ENCODE measurements around the gene MSH3.
"Not testable (repeated sequence)": the region's sequence is repeated elsewhere in the genome, so short reads cannot be mapped to it uniquely, and the experiment has no call there.

Gene MSH3

DNA sequence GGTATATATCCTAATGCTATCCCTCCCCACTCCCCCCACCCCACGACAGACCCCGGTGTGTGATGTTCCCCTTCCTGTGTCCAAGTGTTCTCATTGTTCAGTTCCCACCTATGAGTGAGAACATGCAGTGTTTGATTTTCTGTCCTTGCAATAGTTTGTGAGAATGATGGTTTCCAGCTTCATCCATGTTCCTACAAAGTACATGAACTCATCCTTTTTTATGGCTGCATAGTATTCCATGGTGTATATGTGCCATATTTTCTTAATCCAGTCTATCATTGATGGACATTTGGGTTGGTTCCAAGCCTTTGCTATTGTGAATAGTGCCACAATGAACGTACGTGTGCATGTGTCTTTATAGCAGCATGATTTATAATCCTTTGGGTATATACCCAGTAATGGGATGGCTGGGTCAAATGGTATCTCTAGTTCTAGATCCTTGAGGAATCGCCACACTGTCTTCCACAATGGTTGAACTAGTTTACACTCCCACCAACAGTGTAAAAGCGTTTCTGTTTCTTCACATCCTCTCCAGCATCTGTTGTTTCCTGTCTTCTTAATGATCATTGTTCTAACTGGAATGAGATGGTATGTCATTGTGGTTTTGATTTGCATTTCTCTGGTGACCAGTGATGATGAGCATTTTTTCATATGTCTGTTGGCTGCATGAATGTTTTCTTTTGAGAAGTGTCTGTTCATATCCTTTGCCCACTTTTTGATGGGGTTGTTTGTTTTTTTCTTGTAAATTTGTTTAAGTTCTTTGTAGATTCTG, 186.8 kb downstream of the MSH3 start:
- not testable (repeated sequence) for DNase-seq (ENCODE audit: low read depth in 3 of 3, low spot score in 1 of 3)

DNA sequence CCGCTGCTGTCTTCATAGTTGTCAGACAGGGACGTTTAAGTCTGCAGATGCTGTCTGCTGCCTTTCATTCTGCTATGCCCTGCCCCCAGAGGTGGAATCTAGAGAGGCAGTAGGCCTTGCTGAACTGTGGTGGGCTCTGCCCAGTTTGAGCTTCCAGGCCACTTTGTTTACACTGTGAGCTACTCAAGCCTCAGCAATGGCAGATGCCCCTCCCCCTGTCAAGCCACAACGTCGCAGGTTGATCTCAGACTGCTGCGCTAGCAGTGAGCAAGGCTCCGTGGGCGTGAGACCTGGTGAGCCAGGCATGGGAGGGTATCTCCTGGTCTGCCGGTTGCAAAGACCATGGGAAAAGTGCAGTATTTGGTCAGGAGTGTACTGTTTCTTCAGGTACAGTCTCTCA, 192.0 kb downstream of the MSH3 start:
- not testable (repeated sequence) for DNase-seq (ENCODE audit: low read depth in 3 of 3, low spot score in 1 of 3)

DNA sequence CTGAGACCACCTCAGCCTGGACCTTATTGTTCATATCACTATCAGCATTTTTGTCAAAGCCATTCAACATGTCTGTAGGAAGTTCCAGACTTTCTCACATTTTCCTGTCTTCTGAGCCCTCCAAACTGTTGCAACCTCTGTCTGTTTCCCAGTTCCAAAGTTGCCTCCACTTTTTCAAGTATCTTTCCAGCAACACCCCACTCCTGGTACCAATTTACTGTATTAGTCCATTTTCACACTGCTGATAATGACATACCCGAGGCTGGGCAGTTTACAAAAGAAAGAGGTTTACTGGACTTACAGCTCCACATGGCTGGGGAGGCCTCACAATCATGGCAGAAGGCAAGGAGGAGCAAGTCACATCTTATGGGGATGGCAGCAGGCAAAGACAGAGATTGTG, 195.7 kb downstream of the MSH3 start:
- DNase-seq (ENCODE audit: low read depth in 3 of 3, low spot score in 1 of 3), result not testable (repeated sequence)

DNA sequence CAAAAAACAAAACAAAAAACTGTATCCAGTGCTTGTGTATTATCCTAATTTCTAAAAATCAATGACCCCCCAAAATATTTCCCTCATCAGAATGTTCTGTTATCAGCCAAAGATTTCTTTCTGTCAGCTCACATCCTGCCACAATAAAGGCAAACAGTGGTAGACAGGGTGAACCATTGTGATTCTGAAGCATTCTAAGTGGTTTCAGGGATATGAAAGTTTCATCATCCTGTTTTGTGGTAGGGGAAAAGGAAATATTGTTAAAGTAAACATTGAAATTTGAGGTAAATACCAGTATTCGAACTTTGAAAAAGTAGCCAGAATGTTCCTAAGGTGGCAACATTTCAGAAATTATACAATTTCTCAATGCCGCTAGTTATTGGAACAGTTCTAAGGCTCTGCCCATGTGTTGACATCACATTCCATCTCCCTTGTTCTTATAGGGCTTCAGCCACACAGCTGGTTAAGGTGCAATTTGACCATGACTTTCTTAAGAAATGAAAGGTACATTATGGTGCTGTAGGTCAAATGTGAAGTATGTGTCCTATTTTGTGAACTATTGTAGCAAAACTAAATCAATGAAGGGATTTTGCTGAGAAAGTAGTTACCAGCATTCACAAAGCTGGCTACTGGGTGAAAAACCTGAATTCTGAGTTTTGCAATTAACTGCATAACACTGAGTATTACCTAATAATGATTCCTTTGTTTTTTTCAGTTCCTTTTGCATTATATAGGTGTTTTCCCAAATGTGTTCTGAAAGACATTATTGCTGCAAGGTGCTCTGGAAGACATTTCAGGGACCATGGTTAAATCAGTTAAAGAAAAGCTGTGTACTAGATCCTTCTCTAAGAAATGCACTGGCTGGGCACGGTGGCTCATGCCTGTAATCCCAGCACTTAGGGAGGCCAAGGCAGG, 198.1 kb downstream of the MSH3 start:
- DNase-seq (ENCODE audit: low read depth in 3 of 3, low spot score in 1 of 3), result no peak

DNA sequence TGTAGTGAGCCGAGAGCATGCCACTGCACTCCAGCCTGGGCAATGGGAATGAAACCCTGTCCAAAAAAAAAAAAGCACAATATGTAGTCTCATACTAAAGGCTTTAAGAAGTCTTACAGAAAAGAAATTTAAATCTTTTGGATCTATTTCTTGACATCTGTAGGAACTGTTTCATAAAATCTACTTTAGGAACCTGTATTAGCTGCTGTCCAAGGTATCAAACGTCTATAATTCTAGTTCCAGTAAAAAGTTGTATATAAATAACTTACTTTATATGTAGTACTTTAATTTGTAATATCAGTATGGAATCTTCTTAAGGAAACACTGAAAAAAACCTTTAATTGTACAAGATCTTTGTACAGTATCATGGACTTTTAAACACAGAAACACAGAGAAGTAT, 199.0 kb downstream of the MSH3 start:
- no peak for DNase-seq (ENCODE audit: low read depth in 3 of 3, low spot score in 1 of 3)

DNA sequence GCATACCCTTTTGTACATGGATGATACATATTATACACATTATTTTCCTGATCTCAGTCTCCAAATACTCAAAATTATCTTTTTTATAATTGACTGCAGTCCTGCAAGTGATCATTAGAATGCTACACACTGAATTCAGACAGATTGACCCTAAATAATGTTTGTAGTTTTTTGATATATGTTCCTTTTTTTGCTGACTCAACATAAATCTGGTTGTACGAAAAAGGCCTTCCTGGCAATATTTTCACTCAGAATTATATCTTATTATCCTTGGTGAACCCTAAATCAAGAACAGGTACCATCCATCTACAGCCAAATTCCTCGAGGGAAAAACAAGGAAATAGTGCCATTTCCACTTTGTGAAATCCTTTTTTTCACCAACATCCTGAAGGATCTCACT, 200.1 kb downstream of the MSH3 start:
- no peak for DNase-seq (ENCODE audit: low read depth in 3 of 3, low spot score in 1 of 3)

DNA sequence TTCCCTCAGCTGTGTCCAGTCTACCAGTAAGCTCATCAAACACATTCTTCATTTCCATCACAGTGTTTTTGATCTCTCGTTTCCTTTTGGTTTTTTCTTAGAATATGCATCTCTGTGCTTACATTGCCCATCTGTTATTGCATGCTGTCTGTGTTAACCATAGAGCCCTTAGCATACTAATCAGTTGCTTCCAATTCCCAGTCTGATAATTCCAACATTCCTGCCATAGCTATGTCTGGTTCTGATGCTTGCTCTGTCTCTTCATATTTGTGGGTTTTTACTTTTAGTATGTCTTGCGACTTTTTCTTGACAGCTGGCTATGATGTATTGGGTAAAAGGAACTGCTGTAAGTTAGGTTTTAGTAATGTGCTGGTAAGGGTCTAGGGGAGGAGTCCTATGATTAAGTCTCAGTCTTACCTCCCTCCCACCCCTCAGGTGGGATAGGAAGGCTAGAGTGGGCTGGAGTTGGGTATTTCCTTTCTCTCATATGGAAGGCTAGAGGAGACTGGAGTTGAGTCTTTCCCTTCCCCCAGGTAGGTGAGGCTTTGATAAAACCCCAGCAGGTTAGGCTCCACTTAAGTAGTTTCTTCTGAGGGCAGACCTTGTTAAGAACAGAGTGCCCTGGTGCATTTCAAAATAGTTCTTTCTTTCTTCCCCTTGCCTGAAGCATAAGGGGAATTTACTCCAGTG, 206.6 kb downstream of the MSH3 start:
- no peak for DNase-seq (ENCODE audit: low read depth in 3 of 3, low spot score in 1 of 3)

DNA sequence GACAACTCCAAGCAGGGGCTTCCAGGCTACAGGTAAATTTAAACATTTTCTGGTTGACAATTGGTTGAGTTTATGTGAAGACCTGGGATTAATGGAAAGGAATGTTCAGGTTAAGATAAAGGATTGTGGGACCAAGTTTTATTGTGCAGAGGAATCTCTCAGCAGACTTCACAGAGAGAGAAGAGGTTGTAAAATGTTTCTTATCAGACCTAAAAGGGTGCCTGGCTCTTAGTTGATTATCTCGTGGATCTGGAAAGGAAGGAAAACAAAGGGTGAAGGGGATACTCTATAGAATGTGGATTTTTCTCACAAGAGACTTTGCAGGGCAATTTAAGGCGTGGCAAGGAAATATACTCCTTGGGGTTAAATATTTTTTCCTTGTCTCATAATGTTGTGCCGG, 209.3 kb downstream of the MSH3 start:
- no peak for DNase-seq (ENCODE audit: low read depth in 3 of 3, low spot score in 1 of 3)

DNA sequence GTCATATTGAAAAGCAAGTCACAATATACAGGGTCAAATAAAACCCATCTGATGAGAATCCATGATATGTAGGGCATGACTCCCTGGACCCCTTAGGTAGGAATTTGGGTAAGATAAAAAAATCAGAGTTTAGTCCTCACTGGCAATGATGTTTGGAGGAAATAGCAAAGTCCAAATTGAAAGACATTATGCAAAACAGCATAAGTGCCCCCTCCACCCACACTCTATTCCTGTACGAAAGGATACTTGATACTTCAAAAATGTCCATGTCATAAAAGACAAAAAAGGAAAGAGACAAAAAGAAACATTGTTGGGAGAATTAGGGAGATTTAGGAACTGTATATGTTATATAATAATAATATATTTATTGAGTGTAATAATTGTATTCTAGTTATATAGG, 209.7 kb downstream of the MSH3 start:
- no peak for DNase-seq (ENCODE audit: low read depth in 3 of 3, low spot score in 1 of 3)

DNA sequence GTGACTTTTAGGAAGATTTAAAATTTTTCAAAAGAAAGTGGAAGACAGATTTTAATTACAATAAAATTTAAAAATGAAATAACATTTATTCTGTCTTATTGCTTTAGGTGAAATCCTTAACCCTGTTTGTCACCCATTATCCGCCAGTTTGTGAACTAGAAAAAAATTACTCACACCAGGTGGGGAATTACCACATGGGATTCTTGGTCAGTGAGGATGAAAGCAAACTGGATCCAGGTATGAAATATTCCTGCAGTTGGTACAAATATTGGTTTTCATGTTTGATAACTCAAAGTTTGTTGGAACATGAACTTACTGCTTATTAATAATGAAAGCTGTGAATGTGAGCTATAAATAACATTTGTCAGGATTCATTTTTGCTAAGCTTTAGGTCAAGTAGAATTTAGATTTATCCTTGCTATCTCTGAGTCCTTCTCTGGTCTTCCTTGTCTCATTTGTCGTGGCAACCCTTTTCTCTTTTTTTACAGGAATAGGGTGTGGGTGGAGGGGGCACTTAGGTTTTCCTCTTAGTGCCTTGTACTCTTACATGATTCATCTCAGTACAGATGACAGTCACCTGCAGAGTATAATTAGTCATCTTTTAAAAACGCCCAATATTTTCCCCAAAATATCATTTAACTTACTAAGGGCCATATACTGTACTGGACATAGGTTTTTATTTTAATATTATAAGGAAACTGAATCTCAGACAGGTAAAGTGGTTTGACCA, 210.4 kb downstream of the MSH3 start:
- no peak for DNase-seq (ENCODE audit: low read depth in 3 of 3, low spot score in 1 of 3)

DNA sequence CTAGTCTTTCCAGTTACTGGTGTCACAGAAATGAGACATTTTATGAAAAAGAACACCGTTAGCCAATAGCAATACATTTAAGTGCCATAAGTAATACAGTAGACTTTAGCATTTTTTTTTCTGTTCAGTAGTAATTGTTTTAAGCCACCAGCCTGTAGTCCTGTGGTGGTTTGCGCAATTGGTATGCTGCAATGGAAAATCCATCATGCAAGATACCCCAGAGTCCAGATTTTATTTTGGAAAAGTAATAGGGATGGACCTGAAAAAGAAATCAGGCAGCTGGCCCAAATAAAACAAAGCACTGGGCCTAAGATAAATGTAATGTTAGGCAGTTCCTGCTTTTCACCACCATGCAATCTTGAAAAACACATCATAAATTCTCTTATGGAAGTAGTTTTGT, 211.1 kb downstream of the MSH3 start:
- no peak for DNase-seq (ENCODE audit: low read depth in 3 of 3, low spot score in 1 of 3)

DNA sequence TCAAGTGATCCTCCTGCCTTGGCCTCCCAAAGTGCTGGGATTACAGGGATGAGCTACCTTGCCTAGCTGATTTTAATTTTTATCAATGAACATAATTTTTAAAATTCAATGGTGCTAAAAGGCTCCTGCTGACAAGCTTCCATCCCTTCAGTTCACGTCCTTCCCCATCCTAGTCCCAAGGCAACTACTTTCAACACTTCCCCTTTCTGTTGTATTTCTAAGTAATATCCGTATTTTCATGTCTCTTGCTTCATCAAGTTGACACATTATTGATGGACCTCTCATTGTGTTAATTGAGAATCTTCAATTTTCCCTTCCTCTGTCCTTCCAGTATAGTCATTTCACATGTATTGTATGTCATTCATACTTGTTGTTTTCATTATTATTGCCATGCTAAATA, 211.9 kb downstream of the MSH3 start:
- DNase-seq (ENCODE audit: low read depth in 3 of 3, low spot score in 1 of 3), result no peak

DNA sequence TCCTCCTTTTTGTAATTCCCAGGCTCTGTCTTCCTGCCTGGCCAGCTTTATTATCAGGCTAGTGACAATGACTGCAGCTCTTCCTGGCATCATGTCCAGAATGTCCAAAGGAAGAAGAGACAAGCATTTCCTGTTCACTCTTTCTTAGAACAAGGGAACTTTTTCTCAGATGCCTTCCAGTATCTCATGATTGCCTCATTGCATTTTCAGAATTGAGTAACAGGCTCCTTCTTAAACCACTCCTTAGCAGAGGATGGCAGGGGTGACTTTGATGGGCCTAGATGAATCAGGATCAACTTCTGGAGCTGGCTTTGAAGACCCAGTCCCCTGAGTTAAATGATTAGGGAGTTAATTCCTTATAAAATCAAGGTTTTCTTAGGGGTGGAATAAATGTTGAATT, 212.8 kb downstream of the MSH3 start:
- DNase-seq (ENCODE audit: low read depth in 3 of 3, low spot score in 1 of 3), result no peak

DNA sequence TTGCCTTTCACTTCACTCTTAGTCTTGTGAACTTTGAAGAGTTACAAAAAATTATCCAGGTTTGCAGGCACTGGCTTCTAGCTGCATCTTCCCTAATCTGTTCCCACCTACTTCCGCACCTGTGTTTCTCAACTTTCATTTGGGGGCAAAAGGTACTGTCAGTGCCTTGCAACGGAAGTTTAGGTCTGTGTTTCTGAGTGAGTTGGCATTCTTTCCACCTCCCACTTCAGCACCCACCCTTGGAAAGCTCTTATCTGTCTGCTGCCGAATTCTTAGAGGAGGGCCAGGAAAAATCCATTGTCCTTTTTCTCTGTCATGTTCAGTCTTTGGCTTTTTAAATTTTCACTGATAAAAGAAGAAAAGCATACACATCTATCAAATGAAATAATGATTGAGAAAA, 216.0 kb downstream of the MSH3 start:
- no peak for DNase-seq (ENCODE audit: low read depth in 3 of 3, low spot score in 1 of 3)

DNA sequence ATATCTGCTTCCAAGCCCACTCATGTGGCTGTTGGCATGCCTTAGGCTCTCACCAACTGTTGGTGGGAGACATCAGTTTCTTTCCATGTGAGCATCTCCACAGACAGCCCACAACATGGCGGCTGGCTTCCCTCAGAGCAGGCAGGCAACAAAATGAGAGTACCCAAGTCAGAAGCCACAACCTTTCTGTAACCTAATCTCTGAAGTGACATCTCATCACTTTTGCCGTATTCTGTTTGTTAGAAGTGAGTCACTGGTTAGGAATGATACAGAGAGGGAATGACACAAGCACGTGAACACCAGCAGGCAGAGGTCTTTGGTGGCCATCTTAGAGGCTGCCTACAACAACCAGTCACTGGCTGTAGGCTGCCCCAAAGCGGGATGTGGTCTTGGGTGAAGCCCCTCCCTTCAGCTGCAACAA, 217.1 kb downstream of the MSH3 start:
- no peak for DNase-seq (ENCODE audit: low read depth in 3 of 3, low spot score in 1 of 3)

DNA sequence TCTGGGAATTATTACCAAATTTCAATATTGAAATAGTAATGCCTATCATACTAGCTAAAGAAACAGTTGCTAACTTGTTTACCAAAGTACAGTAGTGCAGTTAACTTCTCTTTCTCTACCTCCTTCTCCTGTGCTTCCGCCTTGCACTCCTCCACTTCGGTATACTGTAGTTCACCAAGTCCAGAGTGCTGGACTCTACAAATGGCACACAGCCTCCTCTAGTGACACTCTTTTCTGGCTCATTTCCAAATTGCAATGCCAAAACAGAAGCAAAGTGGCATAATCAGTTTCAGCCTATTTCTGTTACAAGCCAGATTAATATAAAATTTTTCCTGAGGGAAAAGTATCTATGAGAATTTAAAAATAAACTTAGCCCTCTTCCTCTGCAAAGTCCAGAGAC, 219.7 kb downstream of the MSH3 start:
- DNase-seq (ENCODE audit: low read depth in 3 of 3, low spot score in 1 of 3), result no peak

DNA sequence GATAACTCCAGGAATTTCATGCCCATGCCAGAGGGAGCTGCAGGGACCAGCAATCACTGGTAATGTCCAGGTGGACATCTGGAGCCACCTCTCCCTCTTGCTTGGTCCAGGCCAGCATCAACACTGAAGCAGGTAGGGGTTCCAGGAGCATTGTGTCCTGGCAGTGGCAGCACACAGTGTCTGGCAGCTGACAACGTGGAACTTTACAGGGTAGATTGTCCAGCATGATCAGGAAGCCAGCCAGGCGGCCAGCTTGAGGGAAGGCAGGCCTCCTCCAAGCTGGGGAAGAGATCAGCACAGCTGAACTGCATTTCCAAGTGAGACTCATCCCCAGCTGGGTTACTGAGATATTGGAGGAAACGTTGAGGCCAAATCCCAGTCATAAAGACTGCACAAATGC, 223.1 kb downstream of the MSH3 start:
- DNase-seq (ENCODE audit: low read depth in 3 of 3, low spot score in 1 of 3), result no peak

DNA sequence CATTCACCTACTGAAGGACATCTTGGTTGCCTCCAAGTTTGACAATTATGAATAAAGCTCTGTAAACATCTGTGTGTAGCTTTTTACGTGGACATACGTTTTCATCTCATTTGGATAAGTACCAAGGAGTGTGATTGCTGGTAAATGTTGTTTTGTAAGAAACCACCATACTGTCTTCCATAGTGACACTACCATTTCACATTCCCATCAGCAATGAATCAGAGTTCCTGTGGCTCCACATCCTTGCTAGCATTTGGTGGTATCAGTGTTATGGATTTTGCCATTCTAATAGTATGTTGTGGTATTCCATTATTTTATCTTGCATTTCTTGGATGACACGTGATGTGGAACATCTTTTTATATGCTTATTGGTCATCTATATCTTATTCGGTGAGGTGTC, 227.3 kb downstream of the MSH3 start:
- DNase-seq (ENCODE audit: low read depth in 3 of 3, low spot score in 1 of 3), result no peak

DNA sequence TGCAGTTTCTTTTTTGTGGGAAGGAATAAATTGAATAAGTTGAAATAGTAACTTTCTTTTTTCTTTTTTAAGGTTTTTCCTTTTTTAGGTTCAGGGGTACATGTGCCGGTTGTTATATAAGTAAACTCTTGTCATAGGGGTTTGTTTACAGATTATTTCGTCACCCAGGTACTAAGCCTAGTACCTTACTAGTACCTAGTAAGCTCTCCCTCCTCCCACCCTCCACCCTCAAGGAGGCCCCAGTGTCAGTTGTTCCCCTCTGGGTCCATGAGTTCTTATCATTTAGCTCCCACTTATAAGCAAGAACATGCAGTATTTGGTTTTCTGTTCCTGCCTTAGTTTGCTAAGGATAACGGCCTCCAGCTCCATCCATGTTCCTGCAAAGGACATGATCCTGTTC, 228.9 kb downstream of the MSH3 start:
- DNase-seq (ENCODE audit: low read depth in 3 of 3, low spot score in 1 of 3), result not testable (repeated sequence)

DNA sequence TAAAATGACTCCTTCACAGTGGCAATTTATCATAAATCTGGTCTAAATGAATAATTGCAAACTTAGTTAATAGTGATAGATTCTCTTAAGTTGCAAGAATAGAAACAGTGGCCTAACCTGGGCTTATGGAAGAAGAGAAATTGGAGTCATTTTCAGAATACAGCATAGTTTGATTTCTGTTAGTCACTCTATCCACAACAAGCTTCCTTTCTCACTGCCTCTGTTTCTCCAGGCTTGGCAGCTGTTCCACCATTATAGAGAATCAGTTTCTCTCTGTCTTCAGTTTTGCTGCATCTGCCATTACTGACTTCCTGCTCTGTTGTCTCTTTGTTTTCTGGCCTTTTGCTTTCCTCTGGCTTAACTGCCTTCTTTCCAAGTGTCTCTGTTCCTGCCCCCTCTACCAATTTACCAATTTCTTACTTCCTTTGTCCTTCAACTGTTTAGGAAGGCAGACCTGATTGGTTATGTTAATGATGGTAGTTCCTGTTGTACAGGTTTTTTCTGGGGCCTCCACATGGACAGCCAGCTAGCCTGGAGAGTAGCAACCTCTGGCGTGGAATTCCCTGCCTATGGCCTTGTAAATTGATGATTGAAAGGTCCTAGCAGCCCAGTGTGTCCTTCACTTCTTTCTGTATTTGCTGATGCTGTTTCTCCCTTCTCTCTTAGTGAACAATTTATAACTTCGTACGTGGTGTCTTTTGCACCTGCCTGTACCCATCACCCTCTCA, 229.8 kb downstream of the MSH3 start:
- DNase-seq (ENCODE audit: low read depth in 3 of 3, low spot score in 1 of 3), result no peak

DNA sequence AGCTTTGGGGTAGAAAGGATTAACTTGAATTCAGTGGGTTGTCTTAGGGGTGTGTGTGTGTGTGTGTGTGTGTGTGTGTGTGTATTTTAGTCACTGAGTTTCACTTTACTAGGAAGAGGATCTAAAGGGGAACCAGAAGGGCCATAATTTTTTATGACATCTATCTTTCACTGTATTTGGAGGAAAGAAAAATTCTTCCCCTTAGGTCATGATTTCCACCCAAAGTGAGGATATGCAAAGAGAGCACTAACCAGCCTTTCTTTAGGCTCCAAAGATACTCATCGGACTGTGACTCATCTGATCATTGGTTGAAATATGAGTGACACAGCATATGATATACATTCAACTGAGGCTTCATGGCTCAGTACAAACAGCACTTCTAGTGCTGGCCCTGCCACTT, 230.5 kb downstream of the MSH3 start:
- DNase-seq (ENCODE audit: low read depth in 3 of 3, low spot score in 1 of 3), result no peak

Measured in stimulated activated CD4-positive, alpha-beta T cell treated with anti-CD3 and anti-CD28 coated beads, TNF-alpha, amount 100 ng/mL, for 1 hour (primary cell).